Pons (tissue), 1 donor: Measurements from ENCODE around the gene GPC5.
A peak's percentile ranks its signal among the peaks of the same experiment; 100 is the strongest.

ENCODE experiments used
- DNase-seq: peaks from one replicate; pipeline ENCODE4 v3.0.0-alpha.2; 2016; ENCODE audit warnings: low spot score

Gene GPC5

GRCh38 chr13:91710733-91711132, 312.3 kb downstream of the GPC5 start:
- DNase-seq = no peak

GRCh38 chr13:91714855-91715254, 316.4 kb downstream of the GPC5 start:
- DNase-seq = no peak

DNA sequence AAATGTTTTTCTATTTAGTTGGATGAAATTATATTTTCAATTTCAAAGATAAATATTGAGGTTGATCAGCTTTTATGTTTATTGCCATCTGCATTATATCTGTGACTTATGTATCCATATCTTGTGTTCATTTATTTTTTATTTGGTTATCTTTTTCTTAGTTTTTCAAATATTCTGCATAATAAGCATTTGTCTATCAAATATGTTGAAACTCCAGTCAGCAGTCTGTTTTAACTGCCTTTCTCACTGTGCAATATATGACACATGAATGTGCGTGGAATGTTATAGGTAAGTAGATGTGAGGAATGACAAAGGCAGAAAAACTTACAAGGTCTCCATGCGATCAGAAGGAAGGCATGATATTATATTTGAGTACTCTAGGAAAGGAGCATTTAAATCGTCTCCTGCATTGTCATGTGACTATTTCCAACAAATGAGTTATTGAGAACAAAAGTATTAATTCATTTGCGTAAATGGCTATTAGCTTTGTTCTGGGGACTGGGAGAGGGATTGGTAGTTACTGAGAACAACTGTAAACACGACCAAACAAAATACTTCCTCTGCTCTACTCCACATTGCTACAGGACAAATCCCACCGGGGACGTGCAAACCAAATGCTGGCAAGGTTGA, 318.1 kb downstream of the GPC5 start:
- no peak for DNase-seq

GRCh38 chr13:91719033-91719432, 320.6 kb downstream of the GPC5 start:
- no peak for DNase-seq

DNA sequence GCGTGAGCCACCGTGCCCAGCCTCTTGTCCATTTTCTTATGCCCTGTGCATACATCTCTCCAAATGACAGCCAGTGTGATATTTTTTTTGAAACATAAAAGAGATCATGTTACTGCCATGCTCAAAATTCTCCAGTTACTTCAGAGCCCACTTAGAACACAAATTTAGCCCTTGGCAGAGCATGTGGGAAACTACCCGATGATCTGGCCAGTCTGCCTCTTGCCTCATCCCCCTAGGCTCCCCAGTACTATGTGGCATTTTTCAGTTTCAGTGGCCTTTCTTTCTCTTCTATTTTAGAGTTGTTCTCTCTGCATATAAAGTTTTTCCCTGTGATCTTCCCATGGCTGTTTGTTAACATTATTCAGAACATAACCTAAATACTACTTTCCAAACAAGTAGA, 323.0 kb downstream of the GPC5 start:
- DNase-seq = no peak

DNA sequence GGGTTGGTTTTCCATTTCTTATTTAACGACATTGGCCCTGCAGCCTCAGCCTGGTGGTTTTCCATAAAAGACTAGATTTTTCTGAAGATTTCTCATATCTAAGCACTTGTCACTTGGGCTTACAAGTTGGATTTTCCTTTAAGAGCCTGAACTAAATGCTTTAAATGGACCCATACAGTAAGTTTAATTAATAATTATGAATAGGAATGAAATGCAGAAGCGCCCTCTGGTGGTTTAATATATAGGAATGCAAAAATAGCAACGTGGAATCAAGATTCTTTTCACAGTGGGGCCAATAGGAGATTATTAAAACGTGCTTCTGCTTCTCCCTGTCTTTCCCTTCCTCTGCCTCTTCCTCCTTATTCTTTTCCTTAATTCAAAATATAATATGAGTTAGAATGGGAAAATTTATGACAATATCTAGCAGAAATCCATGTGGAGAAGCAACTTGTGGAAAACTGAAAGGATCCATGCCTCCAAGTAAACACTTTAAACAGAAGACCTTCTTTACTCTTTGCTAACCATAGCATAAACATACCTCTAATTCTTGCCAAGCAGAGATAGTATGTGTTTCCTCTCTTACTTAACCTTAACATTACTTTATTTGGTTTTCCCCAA, 324.0 kb downstream of the GPC5 start:
- DNase-seq = peak; percentile 62

DNA sequence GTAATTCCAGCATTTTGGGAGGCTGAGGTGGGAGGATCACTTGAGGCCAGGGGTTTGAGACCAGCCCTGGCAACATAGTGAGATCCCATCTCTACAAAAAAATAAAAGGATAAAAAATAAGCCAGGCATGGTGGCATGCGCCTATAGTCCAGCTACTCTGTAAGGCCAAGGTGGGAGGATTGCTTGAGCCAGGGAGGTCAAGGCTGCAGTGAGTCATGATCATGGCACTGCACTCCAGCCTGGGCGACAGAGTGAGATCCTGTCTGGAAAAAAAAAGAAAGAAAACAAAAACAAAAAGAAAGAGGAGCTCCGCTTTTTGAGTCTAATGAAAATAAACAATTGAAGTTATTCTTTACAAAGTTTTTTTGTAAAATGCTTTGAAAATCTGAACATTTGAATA, 326.2 kb downstream of the GPC5 start:
- no peak for DNase-seq

DNA sequence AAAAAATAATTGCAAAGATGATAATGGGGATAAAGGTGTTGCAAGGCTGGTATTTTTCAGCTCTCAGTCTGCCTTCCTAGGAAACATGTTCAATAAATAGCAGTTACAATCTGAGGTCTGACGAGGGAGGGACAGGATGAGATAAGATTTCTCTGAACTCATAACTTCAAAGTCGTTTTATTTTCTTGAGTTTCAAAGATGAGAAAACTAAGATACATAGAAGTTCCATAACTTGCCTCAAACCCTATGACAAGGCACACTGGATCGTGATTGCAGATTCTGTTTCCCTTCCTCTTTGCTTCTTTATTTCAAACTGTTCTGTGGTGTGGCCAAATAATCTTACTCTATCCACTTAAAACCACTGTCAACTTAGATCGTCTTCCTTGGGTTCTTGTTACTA, 327.2 kb downstream of the GPC5 start:
- DNase-seq = no peak

GRCh38 chr13:91726671-91727070, 328.2 kb downstream of the GPC5 start:
- DNase-seq = no peak

- no peak for DNase-seq
Observed at GRCh38 chr13:91729859-91730258, 331.4 kb downstream of the GPC5 start.

GRCh38 chr13:91739751-91740150, 341.3 kb downstream of the GPC5 start:
- no peak for DNase-seq

DNA sequence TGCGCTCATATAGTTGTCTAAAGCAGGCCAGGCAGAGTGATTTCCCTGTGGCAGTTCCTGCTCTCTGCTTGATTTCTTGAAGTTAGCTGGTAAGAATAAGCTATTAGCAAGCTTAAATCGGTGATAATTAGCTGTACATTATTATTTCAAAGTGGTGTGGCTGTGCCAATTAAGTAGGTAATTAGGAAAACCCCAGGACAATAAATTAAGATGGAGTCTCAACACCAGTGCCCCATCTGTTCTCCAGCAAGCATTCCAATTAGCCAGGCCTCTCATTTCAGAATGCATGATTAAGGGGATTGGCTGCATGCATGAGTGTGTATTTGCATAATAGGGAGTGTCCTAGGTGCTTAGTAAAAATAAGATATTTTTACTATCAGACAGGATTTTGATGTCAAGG, 342.3 kb downstream of the GPC5 start:
- DNase-seq = no peak

- DNase-seq = no peak
Observed at GRCh38 chr13:91741925-91742324, 343.5 kb downstream of the GPC5 start.

- DNase-seq = no peak
Observed at GRCh38 chr13:91744284-91744683, 345.9 kb downstream of the GPC5 start.

- DNase-seq = no peak
Observed at GRCh38 chr13:91745967-91746366, 347.5 kb downstream of the GPC5 start.

DNA sequence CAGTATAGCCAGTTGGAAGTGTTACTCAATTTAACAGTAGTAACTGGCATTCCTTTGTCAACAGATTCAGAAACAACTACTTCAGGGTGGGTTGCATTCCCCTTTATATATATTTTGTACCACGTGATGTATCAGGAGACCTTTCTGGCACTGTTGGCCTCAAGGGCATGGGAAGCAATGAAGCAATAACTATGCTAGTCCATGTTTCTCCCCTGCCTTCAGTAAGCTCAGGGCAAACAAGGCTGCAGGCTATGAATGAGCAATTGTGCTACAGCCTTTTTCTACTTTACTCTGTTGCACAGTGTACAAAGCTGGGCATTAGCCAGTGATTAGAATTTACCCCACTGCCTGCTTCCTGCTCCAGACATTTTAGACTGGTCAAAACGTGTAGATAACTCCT, 348.8 kb downstream of the GPC5 start:
- peak; percentile 46 for DNase-seq

DNA sequence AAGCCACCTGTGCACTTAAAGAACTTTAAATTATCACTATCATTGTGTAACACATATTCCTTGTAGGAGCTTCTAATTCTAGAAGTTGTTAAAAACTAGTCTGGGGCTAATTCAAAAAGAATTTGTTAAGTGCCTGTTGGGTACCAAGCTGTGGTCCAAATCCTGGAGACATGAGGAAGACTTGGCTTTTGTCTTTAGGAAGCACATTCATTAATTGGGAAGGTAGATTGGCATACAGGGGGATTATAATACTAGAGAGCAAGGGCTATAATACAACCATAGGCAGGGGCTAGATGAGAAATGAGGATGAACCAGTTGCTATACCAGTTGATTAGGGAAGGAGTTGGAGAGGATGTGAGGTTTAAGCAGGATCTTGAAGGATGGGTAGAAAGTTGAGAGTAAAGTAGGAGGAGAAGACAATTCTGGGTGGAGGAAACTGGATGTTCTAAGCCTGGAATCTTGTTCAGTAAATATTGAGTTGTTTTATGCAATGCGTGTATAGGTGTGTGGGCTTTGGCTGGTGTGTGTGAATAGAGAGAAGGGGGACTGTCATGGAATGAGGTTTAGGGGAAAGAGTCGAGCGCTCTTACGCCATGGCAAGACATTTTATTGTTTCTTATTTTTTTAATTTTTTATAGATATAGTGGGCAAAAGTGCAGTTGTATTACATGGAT, 350.1 kb downstream of the GPC5 start:
- no peak for DNase-seq

DNA sequence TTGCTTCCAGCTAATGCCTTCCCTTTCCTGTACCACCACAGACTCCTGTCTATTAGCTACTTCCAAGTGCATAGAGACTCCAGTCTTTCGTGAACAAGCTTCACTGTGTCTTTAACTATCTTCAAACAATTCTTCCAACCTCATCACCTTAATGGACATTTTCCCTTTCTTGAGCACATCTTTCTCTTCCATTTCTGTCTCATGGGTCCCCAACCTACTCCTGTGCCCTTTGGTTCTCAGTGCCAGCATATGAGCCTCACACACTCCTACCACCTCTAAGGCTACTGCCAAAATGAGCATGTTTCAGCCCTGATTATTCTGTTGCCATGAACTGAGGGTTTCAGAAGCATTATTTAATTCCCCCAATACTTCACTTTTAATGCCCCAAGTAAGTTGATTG, 360.3 kb downstream of the GPC5 start:
- DNase-seq = no peak

GRCh38 chr13:91762957-91763356, 364.5 kb downstream of the GPC5 start:
- DNase-seq = no peak

GRCh38 chr13:91764527-91764926, 366.1 kb downstream of the GPC5 start:
- DNase-seq = no peak

- DNase-seq = no peak
Observed at GRCh38 chr13:91767651-91768050, 369.2 kb downstream of the GPC5 start.

GRCh38 chr13:91768746-91769145, 370.3 kb downstream of the GPC5 start:
- DNase-seq = no peak

- DNase-seq = no peak
Observed at GRCh38 chr13:91771229-91771628, 372.8 kb downstream of the GPC5 start.
